HG03159 (cell line): ENCODE results near the gene ADD2.
"Not testable (repeated sequence)": the region's sequence is repeated elsewhere in the genome, so short reads cannot be mapped to it uniquely, and the experiment has no call there.

Experiments used
- ATAC-seq: cut with Tn5 transposase; IDR thresholded peaks from one replicate; pipeline ENCODE4 v1.9.1; 2021; ENCODE audit warnings: mild to moderate bottlenecking, moderate library complexity; ENCODE audit not compliant: unreplicated experiment

ADD2 gene, protein sequence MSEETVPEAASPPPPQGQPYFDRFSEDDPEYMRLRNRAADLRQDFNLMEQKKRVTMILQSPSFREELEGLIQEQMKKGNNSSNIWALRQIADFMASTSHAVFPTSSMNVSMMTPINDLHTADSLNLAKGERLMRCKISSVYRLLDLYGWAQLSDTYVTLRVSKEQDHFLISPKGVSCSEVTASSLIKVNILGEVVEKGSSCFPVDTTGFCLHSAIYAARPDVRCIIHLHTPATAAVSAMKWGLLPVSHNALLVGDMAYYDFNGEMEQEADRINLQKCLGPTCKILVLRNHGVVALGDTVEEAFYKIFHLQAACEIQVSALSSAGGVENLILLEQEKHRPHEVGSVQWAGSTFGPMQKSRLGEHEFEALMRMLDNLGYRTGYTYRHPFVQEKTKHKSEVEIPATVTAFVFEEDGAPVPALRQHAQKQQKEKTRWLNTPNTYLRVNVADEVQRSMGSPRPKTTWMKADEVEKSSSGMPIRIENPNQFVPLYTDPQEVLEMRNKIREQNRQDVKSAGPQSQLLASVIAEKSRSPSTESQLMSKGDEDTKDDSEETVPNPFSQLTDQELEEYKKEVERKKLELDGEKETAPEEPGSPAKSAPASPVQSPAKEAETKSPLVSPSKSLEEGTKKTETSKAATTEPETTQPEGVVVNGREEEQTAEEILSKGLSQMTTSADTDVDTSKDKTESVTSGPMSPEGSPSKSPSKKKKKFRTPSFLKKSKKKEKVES

GRCh38 chr2:70767699-70768589, at the start of gene ADD2:
Gene ADD2 (minus strand): TSS chr2:70768200. CDS start chr2:70706408, 61,792 bp downstream.
- ATAC-seq: no peak

DNA sequence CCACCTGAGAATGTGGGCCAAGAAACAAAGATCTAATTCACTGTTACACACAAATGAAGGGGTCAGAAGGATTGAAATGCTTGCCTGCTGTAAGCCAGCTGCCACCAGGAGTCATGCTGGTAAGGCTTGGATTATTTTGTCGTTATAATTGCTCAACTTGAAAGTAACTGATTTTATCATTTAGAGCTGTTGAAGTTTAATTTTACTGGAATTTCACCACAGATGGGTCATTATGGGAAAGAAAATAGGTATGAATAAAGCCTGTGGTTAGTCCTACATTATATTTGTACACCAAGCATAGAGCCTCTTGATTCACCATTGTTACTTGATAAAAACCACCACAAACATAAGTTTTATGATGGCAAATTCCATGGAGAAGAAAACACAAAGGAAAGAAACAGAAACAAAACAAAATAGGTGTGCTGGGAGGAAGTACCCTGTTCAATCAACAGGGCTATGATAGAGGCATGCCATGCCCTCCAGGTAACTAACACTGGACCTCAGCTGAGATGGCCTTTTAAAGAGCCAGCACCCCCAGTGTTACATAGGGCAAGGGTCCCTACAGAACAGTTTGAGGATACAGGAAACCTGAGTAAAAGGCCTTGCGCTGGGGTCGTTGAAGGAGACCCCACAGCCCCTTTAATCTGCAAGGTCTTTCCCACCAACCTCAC, 49.4 kb upstream of the ADD2 start:
- ATAC-seq: no peak

GRCh38 chr2:70816726-70817125, 48.7 kb upstream of the ADD2 start:
- no peak for ATAC-seq

DNA sequence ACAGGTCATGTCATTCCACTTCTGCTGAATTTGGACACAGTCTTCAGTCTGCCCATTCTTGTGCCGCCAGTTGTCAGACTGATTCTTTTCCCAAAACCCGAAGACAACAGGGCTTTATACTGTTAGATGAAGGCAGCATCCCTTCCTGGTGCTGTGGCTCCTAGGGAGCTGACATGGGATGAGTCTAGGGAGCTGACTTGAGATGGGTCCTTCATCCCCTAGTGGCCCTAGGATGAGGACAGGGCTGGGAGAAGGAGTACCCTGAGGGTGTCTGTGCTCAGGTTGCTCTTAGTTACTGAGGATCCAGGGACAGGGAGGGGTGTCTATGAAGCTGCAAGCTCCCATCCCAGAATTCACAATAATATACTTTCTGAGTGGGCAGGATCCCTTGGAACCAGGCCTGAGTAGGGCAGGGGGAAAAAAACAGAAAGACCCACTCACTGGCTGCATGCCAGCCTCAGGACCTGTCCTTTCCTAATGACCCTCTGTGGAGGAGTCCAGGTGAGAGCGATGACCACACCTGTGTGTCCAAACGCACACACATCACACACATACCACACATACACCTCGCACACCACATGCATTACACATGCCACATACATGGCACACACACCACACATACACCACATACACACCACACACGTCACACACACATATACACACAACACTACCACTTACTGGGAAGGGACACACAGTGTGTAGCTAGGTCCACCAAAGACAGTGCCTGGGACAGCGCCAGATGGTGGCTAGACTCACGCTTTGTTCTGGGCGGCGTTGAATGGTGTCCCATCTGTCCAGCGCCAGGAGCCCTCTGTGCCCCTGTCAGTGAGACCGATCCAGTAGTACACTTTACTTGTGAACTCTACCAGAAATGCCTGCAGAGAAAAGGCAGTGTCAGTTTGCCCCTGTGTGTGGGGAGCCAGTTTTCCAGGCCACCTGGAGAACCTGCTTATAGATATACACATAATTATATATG, 41.3 kb upstream of the ADD2 start:
- no peak for ATAC-seq

- no peak for ATAC-seq
These were observed 39.8 kb upstream of the ADD2 start for GRCh38 chr2:70807828-70808118.

DNA sequence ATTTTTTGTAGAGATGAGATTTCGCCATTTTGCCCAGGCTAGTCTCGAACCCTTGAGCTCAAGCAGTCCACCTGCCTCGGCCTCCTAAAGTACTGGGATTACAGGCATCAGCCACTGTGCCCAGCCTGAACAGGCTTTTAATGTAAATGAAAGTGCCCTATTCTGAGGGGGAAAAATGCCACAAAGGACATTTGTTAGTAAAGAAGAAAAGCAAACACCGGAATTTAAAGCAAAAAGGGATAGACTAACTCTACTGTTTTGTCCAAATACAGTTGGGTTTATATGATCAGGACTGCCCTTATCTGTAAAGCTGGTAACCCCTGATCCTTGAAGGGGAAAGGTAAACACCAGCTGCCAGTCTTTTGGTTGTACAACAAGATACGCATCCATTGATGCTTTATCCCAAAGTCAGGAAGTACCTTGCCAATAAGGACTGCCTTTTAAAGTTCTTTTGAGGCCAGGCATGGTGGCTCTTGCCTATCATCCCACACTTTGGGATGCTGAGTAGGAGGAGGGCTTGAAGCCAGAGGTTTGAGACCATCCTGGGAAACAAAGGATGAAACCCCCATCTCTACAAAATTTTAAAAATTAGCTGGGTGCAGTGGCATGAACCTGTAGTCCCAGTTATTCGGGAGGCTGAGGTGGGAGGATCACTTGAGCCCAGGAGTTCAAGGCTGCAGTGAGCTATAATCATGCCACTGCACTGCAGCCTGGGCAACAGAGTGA, 39.3 kb upstream of the ADD2 start:
- ATAC-seq: no peak

DNA sequence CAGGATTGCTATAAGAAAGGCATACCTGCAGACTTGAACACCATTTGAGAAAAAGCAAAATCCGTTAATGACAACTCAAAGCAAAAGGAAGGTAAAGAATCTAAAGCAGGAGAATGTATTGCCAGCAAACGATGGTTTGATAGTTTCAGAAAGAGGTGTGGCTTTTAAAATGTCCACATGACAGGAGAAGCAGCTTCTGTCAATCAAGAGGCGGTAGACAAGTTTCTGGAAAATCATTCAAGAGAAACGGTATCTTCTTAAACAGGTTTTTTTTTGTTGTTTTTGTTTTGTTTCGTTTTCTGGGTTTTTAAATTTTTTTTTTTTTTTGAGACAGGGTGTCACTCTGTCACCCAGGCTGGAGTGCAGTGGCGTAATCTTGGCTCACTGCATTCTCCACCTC, 38.6 kb upstream of the ADD2 start:
- ATAC-seq: no peak

- ATAC-seq: no peak
These were observed 38.0 kb upstream of the ADD2 start for GRCh38 chr2:70806013-70806412.

DNA sequence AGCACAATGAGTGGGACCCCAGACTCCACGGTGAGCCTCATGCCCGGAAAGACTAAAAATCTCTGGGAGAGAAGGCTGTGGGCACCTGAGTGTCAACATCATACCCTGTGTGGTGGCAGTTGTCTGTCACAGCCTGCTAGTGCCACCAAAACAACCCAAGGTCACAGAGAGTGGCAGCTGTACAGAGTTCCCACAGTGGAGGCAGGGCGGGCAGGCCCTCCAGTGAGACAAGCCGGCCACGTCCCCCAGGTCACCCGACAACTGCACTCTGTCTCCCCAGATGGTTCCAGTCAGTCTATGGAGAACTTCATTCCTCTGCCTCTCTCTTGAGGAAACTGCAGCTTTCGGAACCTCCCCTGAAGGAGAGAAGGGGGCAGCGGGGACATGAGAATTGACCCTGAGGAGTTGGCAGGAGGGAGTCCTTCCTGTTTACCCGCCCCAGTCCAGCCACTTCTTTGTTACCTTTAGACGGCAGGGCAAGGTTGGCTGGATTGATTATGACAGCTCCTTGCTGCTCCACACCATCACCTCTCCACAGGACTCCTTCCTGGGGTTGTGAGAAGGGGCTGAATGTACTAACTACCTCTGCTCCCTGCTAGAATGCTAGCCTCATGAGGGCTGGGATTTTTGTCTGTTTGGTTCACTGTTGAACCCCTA, 33.7 kb upstream of the ADD2 start:
- no peak for ATAC-seq

DNA sequence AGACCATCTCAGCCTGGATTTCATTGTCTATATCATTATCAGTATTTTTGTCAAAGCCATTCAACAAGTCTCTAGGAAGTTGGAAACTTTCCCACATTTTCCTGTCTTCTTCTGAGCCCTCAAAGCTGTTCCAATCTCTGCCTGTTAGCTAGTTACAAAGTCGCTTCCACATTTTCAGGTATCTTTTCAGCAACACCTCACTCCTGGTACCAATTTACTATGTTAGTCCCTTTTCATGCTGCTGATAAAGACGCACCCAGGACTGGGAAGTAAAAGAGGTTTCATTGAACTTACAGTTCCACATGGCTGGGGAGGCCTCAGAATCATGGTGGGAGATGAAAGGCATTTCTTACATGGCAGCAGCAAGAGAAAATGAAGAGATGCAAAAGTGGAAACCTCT, 31.7 kb upstream of the ADD2 start:
- ATAC-seq: no peak

DNA sequence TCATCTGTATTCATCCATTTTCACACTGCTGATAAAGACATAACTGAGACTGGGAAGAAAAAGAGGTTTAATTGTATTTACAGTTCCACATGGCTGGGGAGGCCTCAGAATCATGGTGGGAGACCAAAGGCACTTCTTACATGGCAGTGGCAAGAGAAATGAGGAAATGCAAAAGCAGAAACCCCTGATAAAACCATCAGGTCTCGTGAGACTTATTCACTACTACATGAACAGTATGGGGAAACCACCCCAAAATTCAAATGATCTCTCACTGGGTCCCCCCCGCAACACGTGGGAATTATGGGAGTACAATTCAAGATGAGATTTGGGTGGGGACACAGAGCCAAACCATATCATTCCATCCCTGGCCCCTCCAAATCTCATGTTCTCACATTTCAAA, 30.0 kb upstream of the ADD2 start:
- not testable (repeated sequence) for ATAC-seq

GRCh38 chr2:70797506-70797905, 29.5 kb upstream of the ADD2 start:
- no peak for ATAC-seq

DNA sequence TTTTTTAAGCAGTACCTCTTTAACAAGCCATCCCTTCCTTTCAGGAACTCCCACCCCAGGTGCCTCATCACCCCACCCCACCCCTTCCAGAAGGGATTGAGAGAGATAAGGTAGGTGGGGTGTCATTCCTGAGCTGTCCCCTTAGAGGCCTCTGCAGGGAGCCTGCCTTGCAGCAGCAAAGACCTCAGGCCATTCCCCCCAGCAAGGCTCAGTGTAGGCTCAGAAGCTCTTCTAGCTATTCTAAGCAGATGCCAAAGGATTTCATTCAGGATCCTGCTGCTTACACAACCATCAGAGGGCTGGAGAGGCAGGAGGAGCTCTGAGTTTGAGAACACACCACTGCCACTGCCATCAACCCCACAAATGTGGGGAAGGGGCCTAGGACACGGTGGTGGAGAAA, 28.3 kb upstream of the ADD2 start:
- ATAC-seq: no peak

- no peak for ATAC-seq
These were observed 27.4 kb upstream of the ADD2 start for GRCh38 chr2:70795164-70795995.

GRCh38 chr2:70793450-70793849, 25.4 kb upstream of the ADD2 start:
- ATAC-seq: no peak

DNA sequence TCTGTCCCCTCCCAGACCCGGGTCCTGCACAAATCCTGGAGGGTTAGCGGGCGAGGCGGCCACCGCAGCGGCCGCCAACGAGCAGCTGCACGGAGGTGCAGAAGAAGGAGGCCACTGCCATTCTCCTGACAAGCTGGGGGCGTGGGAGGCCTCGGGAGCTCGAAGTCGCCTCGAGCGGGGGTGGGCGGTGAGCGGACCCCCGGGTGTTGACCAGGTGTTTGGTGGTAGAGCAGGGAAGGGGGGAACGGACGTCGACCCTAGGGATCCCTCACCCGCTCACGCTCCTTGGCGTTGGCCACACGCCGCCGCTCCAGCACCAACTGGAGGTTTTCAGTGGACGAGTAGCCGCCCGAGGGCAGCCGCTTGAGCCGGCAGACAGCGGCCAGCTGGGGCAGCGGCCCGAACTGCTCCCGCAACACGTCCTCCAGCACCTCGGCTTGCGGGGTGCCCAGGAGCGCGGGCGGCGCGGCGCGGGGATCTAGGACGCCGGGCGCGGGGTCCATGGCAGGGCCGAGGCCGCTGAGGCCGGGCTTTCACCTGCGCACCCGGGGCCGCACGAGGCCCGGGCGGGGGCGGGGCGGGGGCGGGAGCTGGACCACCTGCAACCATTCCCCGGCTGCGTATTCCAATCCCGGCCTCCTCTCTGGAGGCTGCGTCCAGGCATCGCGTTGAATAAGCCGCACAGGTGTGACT, 22.3 kb upstream of the ADD2 start, which contains the start of gene FIGLA:
Gene FIGLA (minus strand): TSS at position 508 of the 693 bp plus-strand sequence. CDS start 5 bp downstream, at position 503.
- ATAC-seq: no peak
